ENCODE results near the gene IST1. TPM values are rescaled to one million over a fixed set of nuclear protein-coding genes. Genes with fewer than 3 reads are reported as not detected.

Gene IST1
- total and polyA plus RNA-seq, 10 of the 15 experiments (the other 5 are each of a cell fraction or from before 2014, with no cell fraction given) = 97.3 to 293 (median 138) TPM

GRCh38 chr16:71853413-71853812, 41.9 kb upstream of the IST1 start (continued):
- TF ChIP-seq FOXM1 (IDR thresholded peaks at IDR 0.05; ENCODE audit: low read depth, low read length) (peak; percentile 70; the same call in 1 of the 2 replicates), TCF3 (IDR thresholded peaks at IDR 0.05; ENCODE audit: borderline replicate concordance, insufficient read depth, low read depth, low read length) (peak; percentile 89; the same call in 1 of the 2 replicates), BCL11A (IDR thresholded peaks at IDR 0.05; ENCODE audit: low read depth, low read length) (0 out of 2 replicates have a peak, but pooled peaks have one; percentile 22), ATF7 (IDR thresholded peaks at IDR 0.05; ENCODE audit: low read depth) (peak; percentile 49; the same call in 1 of the 2 replicates), ZNF207 (IDR thresholded peaks at IDR 0.05; ENCODE audit: borderline replicate concordance) (no peak), CREM (IDR thresholded peaks at IDR 0.05; ENCODE audit: low read depth) (peak; percentile 33; the same call in 1 of the 2 replicates), RAD21 (IDR thresholded peaks at IDR 0.05; ENCODE audit: insufficient read depth, low read depth, low read length) (0 out of 2 replicates have a peak, but pooled peaks have one; percentile 4), CBX3 (IDR thresholded peaks at IDR 0.05; ENCODE audit: borderline replicate concordance, low read depth) (no peak), RUNX3 (IDR thresholded peaks at IDR 0.05; ENCODE audit: low read length) (peak; percentile 55; the same call in 1 of the 2 replicates), EP300 (IDR thresholded peaks at IDR 0.05; ENCODE audit: borderline replicate concordance in 1 of 2, control insufficient read depth in 1 of 2, low read depth in 2 of 2, low read length in 2 of 2) (peak; percentile 27 to 66; a peak in 2 of 4 replicates), MTA2 (IDR thresholded peaks at IDR 0.05; ENCODE audit: low read depth) (peak; percentile 37; the same call in 1 of the 2 replicates), RELB (IDR thresholded peaks at IDR 0.05; ENCODE audit: low read depth) (peak; percentile 47; the same call in 1 of the 2 replicates), TCF12 (IDR thresholded peaks at IDR 0.05; ENCODE audit: low read depth, low read length) (peak; percentile 77), SMAD5 (IDR thresholded peaks at IDR 0.05; ENCODE audit: low read depth) (no peak), SPI1 (IDR thresholded peaks at IDR 0.05; ENCODE audit: borderline replicate concordance, insufficient read depth, low read depth, low read length) (peak; percentile 94), YY1 (IDR thresholded peaks at IDR 0.05; ENCODE audit: low read depth, low read length) (0 out of 2 replicates have a peak, but pooled peaks have one; percentile 18), EED (IDR thresholded peaks at IDR 0.05; ENCODE audit: low read depth) (peak; percentile 61), BHLHE40 (IDR thresholded peaks at IDR 0.05; ENCODE audit: borderline replicate concordance in 1 of 2, low read depth in 2 of 2, low read length in 1 of 2) (peak; percentile 96 to 98), IKZF2 (IDR thresholded peaks at IDR 0.05) (peak; percentile 65 to 79; a peak in 3 of 4 replicates), CBFB (IDR thresholded peaks at IDR 0.05; ENCODE audit: low read depth) (no peak), PKNOX1 (IDR thresholded peaks at IDR 0.05) (peak; percentile 35; the same call in 1 of the 2 replicates), USF2 (IDR thresholded peaks at IDR 0.05; ENCODE audit: borderline replicate concordance, low read depth, low read length) (no peak), NFIC (IDR thresholded peaks at IDR 0.05; ENCODE audit: low read depth, low read length) (peak; percentile 85), IRF4 (IDR thresholded peaks at IDR 0.05; ENCODE audit: low read depth, low read length) (peak; percentile 67), ZNF622 (IDR thresholded peaks at IDR 0.05) (no peak), RAD51 (IDR thresholded peaks at IDR 0.05) (peak; percentile 73; the same call in 1 of the 2 replicates), NR2C1 (IDR thresholded peaks at IDR 0.05) (0 out of 2 replicates have a peak, but pooled peaks have one; percentile 20), PAX5 (IDR thresholded peaks at IDR 0.05; ENCODE audit: borderline replicate concordance, low read depth, low read length) (peak; percentile 48; the same call in 1 of the 2 replicates), NRF1 (conservative IDR thresholded peaks at IDR 0.05; ENCODE audit: low read depth, low read length) (no peak)

Measured in GM12878 (cell line).